Measurements from ENCODE around the gene PC. TPM values are rescaled to one million over a fixed set of nuclear protein-coding genes. Genes with fewer than 3 reads are reported as not detected.

PC gene
- total and polyA plus RNA-seq, 9 of the 15 experiments (the other 6 are each of a cell fraction or from before 2014, with no cell fraction given) = 0.94 to 38.0 (median 8.7) TPM

DNA sequence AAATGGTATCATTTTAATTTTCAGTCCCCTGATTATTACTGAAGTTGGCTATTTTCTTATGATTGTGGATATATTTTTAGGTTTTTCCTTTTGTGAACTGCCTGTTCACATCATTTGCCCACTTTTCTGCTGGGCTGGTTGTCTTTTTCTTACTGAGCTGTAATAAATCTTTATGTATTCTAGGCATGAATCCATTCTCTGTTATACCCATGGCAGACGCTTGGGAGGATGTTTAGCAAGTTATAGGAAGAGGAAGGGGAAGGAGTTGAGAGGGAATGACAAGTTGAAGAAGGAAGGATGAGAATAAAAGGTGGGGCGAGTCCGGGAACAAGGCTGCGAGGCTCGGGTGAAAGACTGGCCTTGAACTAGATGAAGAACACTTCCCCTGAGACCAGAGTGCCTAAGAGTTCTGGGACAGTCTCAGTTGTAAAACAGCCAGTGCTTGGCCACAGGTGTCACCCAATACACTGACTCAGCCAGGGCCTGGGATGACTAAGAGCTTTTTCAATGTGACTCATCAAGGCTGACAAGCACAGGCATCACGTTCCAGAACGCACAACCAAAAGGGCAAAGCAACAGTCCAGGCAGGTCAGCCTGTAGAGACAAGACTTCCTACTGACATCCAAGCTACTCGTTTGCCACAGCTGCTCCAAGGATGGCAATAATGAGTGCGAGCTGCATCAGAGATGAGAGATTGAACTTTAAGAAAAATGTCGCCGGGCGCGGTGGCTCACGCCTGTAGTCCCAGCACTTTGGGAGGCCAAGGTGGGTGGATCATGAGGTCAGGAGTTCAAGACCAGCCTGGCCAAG is 66.1 kb downstream of the PC start (continued):
- TF ChIP-seq CREB1 (IDR thresholded peaks at IDR 0.05) = no peak
- TF ChIP-seq CREB1 (CRISPR knock-in tag; IDR thresholded peaks at IDR 0.05) = no peak; the same call in 1 of the 2 replicates
- no peak for TF ChIP-seq ZNF408 (CRISPR knock-in tag; IDR thresholded peaks at IDR 0.05; ENCODE audit: low read depth)
- no peak for TF ChIP-seq BMI1 (IDR thresholded peaks at IDR 0.05; ENCODE audit: low read length)
- TF ChIP-seq BHLHE40 (IDR thresholded peaks at IDR 0.05; ENCODE audit: low read length) = peak; percentile 98
- no peak; the same call in 1 of the 2 replicates for TF ChIP-seq MEF2D (tag; conservative IDR thresholded peaks at IDR 0.05; ENCODE audit: low read depth)
- TF ChIP-seq SMAD4 (CRISPR knock-in tag; conservative IDR thresholded peaks at IDR 0.05) = no peak; the same call in 1 of the 2 replicates
- TF ChIP-seq HDAC2 (IDR thresholded peaks at IDR 0.05) = peak; percentile 52; the same call in 1 of the 2 replicates
- TF ChIP-seq MTA2 (IDR thresholded peaks at IDR 0.05; ENCODE audit: low read depth) = no peak; the same call in 1 of the 2 replicates
- peak; percentile 90 for TF ChIP-seq MEIS2 (IDR thresholded peaks at IDR 0.05; ENCODE audit: partially characterized antibody)
- TF ChIP-seq, protein P1, sequence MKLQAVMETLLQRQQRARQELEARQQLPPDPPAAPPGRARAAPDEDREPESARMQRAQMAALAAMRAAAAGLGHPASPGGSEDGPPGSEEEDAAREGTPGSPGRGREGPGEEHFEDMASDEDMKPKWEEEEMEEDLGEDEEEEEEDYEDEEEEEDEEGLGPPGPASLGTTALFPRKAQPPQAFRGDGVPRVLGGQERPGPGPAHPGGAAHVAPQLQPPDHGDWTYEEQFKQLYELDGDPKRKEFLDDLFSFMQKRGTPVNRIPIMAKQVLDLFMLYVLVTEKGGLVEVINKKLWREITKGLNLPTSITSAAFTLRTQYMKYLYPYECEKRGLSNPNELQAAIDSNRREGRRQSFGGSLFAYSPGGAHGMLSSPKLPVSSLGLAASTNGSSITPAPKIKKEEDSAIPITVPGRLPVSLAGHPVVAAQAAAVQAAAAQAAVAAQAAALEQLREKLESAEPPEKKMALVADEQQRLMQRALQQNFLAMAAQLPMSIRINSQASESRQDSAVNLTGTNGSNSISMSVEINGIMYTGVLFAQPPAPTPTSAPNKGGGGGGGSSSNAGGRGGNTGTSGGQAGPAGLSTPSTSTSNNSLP (IDR thresholded peaks at IDR 0.05; ENCODE audit: borderline replicate concordance, low read depth, low read length) = no peak
- TF ChIP-seq ZNF79 (CRISPR knock-in tag; IDR thresholded peaks at IDR 0.05; ENCODE audit: low read depth) = no peak
- TF ChIP-seq, protein P2, sequence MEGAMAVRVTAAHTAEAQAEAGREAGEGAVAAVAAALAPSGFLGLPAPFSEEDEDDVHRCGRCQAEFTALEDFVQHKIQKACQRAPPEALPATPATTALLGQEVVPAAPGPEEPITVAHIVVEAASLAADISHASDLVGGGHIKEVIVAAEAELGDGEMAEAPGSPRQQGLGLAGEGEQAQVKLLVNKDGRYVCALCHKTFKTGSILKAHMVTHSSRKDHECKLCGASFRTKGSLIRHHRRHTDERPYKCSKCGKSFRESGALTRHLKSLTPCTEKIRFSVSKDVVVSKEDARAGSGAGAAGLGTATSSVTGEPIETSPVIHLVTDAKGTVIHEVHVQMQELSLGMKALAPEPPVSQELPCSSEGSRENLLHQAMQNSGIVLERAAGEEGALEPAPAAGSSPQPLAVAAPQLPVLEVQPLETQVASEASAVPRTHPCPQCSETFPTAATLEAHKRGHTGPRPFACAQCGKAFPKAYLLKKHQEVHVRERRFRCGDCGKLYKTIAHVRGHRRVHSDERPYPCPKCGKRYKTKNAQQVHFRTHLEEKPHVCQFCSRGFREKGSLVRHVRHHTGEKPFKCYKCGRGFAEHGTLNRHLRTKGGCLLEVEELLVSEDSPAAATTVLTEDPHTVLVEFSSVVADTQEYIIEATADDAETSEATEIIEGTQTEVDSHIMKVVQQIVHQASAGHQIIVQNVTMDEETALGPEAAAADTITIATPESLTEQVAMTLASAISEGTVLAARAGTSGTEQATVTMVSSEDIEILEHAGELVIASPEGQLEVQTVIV (CRISPR knock-in tag; IDR thresholded peaks at IDR 0.05; ENCODE audit: borderline replicate concordance) = no peak
- no peak for TF ChIP-seq KLF10 (CRISPR knock-in tag; IDR thresholded peaks at IDR 0.05)
- TF ChIP-seq, protein P3, sequence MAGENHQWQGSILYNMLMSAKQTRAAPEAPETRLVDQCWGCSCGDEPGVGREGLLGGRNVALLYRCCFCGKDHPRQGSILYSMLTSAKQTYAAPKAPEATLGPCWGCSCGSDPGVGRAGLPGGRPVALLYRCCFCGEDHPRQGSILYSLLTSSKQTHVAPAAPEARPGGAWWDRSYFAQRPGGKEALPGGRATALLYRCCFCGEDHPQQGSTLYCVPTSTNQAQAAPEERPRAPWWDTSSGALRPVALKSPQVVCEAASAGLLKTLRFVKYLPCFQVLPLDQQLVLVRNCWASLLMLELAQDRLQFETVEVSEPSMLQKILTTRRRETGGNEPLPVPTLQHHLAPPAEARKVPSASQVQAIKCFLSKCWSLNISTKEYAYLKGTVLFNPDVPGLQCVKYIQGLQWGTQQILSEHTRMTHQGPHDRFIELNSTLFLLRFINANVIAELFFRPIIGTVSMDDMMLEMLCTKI (IDR thresholded peaks at IDR 0.05; ENCODE audit: partially characterized antibody) = no peak
- peak; percentile 70 for TF ChIP-seq EGR1 (conservative IDR thresholded peaks at IDR 0.05)
- no peak for TF ChIP-seq SMAD3 (CRISPR knock-in tag; conservative IDR thresholded peaks at IDR 0.05)
- no peak for TF ChIP-seq ZNF431 (CRISPR knock-in tag; IDR thresholded peaks at IDR 0.05)
- TF ChIP-seq ZNF778 (CRISPR knock-in tag; IDR thresholded peaks at IDR 0.05) = no peak
- no peak for TF ChIP-seq E2F3 (CRISPR knock-in tag; IDR thresholded peaks at IDR 0.05)
- TF ChIP-seq, protein P4, sequence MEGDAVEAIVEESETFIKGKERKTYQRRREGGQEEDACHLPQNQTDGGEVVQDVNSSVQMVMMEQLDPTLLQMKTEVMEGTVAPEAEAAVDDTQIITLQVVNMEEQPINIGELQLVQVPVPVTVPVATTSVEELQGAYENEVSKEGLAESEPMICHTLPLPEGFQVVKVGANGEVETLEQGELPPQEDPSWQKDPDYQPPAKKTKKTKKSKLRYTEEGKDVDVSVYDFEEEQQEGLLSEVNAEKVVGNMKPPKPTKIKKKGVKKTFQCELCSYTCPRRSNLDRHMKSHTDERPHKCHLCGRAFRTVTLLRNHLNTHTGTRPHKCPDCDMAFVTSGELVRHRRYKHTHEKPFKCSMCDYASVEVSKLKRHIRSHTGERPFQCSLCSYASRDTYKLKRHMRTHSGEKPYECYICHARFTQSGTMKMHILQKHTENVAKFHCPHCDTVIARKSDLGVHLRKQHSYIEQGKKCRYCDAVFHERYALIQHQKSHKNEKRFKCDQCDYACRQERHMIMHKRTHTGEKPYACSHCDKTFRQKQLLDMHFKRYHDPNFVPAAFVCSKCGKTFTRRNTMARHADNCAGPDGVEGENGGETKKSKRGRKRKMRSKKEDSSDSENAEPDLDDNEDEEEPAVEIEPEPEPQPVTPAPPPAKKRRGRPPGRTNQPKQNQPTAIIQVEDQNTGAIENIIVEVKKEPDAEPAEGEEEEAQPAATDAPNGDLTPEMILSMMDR (IDR thresholded peaks at IDR 0.05 in 2 of 3, conservative IDR thresholded peaks at IDR 0.05 in 1 of 3; ENCODE audit: insufficient read depth in 2 of 3, low read depth in 1 of 3, low read length in 3 of 3) = peak; percentile 32 to 47 (median 46); a peak in 5 of 6 replicates
- no peak for TF ChIP-seq MXI1 (IDR thresholded peaks at IDR 0.05; ENCODE audit: low read depth, low read length)
- peak; percentile 46 to 84 for TF ChIP-seq TRIM24 (IDR thresholded peaks at IDR 0.05)
